Epithelial cell of esophagus (primary cell): ENCODE measurements around the gene GATAD2A.

Experiments used
- DNase-seq: peaks from one replicate; pipeline ENCODE4 v3.0.0; 2010; ENCODE audit warnings: low read depth
- H3K4me3 ChIP-seq: 2 replicates; pipeline ENCODE4 v1.5.1; 2011; ENCODE audit warnings: mild to moderate bottlenecking, low read length, control low read depth
- TF ChIP-seq, protein P1 (sequence below): IDR thresholded peaks from 2 replicates; pipeline ENCODE4 v1.5.1; 2011; ENCODE audit warnings: low read depth, mild to moderate bottlenecking, low read length, control low read depth, inconsistent platforms; ENCODE audit not compliant: insufficient read depth; ENCODE audit errors: missing control alignments

Gene GATAD2A

DNA sequence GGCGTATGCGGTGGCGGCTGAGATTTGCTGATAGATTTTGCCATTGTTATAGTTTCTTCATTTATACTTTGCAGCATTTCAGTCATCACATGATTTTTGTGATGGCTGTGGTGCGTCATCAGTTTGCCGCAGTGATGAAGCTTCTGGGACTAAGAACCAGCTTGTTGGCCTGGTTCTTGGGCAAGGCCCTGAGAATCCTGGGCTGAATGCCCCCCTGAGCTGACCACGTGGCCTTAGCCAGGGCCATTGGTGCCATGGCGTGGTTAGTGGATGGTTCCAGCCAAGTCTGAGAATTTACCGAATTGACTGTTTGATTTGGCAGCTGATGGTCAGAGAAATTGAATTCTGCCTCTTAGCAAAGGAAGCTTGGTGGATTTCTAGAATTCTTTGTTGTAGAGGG is 17.8 kb downstream of the GATAD2A start:
- no peak for DNase-seq
- TF ChIP-seq, protein P1, sequence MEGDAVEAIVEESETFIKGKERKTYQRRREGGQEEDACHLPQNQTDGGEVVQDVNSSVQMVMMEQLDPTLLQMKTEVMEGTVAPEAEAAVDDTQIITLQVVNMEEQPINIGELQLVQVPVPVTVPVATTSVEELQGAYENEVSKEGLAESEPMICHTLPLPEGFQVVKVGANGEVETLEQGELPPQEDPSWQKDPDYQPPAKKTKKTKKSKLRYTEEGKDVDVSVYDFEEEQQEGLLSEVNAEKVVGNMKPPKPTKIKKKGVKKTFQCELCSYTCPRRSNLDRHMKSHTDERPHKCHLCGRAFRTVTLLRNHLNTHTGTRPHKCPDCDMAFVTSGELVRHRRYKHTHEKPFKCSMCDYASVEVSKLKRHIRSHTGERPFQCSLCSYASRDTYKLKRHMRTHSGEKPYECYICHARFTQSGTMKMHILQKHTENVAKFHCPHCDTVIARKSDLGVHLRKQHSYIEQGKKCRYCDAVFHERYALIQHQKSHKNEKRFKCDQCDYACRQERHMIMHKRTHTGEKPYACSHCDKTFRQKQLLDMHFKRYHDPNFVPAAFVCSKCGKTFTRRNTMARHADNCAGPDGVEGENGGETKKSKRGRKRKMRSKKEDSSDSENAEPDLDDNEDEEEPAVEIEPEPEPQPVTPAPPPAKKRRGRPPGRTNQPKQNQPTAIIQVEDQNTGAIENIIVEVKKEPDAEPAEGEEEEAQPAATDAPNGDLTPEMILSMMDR = no peak
- no peak overlapping the region for H3K4me3 ChIP-seq

DNA sequence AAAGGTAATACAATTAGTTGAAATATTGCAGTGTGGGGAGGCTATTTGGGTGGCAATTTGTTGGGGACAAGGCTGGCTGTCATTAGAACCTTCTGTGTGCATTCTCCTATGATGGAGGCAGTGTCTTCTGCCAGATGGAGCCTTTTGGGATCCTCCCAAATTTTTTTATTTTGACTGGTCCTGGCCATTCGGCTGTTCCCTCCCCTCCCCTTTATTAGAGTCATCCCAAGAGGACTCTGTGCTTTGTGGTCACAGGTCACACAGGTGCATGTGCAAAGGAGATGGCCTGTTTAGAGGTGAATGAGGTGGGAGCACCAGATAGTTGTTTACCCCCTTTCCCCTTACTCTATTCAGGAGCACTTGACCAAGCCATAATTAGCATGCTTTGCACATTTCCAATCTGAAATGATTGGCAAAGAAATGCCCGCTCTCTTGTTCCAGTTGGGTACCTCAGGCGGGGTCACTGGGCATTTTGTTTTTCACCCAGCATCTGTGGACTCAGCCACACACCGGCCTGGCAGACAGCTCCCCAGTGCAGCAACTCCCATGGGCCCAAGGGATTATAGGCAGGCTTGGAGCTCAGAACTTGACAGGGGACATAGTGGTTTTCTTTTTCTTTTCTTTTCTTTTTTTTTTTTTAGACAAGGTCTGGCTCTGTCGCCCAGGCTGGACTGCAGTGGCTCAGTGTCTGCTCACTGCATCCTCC is 19.8 kb downstream of the GATAD2A start:
- no peak for DNase-seq
- TF ChIP-seq, protein P1 = no peak
- H3K4me3 ChIP-seq = no peak overlapping the region

- TF ChIP-seq, protein P1 = no peak
- no peak for DNase-seq
- no peak overlapping the region for H3K4me3 ChIP-seq
These were observed 20.7 kb downstream of the GATAD2A start for GRCh38 chr19:19426216-19426615.

DNA sequence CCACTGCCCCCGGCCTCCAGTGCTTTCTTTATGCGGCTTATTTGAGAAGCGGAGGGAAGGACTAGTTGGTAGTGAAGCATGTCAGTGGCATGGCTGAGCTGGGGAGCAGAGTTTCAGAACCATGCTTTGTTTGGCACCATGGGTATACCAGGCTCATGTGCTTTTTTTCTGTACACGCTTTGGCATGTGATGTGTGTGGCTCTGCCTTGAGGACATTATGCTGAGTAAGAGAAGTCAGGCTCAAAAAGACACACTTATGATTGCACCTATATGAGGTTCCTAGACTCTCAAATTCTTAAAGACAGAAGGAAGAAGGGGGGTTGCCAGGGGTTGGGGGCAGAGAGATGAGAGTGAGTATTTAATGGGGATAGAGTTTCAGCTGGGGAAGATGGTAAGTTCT is 21.3 kb downstream of the GATAD2A start:
- no peak for DNase-seq
- H3K4me3 ChIP-seq = no peak overlapping the region
- TF ChIP-seq, protein P1 = no peak

DNA sequence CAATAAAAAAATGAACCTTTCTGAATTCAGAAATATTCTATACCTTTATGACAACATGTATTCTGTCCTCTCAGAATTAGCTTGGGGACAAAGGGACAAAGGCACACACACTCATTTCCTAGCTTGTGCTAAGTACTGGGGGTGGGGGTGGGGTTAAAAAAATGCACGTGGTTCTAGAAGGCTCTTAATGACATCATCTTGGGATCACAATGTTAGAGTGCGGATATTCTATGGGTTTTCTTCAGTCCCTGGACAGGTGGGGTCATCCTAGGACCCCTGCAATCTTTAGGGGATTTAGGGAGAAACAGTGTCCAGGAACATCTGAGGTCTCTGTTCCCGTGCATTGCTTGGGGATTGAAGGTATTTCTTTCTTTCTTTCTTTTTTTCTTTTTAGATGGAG is 21.8 kb downstream of the GATAD2A start:
- TF ChIP-seq, protein P1 = no peak
- DNase-seq = no peak
- H3K4me3 ChIP-seq = no peak overlapping the region

DNA sequence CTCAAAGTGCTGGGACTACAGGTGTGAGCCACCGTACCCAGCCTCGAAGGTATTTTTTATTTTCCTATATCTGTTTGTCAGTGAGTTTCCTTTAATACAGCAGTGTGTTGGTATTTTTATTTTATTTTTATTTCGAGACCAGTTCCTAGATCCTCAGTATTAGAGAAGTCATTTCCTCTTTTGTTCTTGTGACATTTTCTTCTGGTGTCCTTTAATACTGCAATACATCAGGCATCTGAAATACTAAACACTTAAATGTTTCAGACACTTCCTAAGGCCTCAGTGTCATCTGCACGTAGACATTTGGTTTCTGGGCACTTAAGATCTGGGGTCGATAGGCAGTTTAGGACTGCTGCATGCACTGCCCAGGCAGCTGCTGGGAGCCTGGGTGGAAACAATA is 22.5 kb downstream of the GATAD2A start:
- DNase-seq = no peak
- H3K4me3 ChIP-seq = no peak overlapping the region
- TF ChIP-seq, protein P1 = no peak

DNA sequence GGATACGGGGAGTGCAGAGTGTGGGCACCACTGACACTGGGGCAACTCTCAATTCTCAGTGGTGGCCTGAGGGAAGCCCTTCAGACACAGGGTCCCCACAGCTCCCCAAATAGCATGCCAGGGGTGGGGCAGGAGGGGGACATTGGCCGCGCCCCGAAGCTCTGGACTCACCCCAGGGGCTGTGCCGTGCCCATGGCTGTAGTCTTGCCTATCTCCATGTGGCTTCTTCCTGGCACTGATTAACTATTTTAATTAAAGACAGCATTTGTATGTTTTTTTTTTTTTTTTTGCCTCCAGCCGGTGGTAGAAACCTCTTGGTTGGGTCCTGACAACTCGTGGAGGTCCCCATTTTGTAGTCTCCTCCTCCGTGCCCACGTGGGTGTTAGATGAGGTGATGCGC is 23.3 kb downstream of the GATAD2A start:
- TF ChIP-seq, protein P1 = no peak
- H3K4me3 ChIP-seq = no peak overlapping the region
- DNase-seq = no peak
